ENCODE results near the gene METTL25B.

The METTL25B gene

DNA sequence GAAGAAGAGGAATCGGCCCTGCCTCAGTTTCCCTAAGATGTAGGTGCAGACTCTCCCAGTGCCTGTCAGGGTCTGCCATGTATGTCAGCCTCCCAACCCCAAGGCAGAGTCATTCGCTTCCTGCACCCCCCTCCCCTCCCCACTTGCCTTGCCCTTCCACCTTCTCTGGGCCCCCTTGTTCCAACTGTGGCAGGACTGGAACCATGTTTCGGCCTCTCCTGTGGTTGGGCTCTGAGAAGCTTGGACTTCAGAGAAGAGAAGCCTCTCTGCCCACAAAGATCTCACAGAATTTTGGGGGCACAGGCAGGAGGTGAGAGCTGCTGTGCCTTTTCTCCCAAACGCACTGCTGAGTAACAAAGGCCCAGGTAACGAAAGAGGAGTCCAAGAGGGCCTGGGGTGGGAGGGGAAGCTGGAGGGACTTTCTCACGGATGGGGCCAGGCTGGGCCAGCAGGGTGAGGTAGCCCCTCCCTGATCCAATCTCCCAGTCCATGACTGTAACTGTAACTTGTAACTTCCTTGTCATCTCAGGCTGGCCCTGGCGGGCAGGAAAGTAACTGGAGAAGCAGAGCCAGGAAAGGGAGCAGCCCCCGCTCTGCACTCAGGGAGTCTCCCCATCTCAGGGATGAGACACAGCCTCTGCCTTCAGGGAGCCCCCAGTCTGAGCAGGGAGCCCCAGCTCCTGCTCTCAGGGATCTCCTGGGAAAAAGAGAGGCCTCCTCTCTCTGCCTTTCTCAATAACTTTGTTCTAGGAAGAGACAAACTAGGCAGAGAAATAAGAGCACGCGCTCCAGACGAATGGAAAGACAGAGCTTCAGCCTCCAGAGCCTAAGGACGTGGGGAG lies 34.2 kb upstream of the METTL25B start:
- TF ChIP-seq, protein P1, sequence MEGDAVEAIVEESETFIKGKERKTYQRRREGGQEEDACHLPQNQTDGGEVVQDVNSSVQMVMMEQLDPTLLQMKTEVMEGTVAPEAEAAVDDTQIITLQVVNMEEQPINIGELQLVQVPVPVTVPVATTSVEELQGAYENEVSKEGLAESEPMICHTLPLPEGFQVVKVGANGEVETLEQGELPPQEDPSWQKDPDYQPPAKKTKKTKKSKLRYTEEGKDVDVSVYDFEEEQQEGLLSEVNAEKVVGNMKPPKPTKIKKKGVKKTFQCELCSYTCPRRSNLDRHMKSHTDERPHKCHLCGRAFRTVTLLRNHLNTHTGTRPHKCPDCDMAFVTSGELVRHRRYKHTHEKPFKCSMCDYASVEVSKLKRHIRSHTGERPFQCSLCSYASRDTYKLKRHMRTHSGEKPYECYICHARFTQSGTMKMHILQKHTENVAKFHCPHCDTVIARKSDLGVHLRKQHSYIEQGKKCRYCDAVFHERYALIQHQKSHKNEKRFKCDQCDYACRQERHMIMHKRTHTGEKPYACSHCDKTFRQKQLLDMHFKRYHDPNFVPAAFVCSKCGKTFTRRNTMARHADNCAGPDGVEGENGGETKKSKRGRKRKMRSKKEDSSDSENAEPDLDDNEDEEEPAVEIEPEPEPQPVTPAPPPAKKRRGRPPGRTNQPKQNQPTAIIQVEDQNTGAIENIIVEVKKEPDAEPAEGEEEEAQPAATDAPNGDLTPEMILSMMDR (IDR thresholded peaks at IDR 0.05): no peak

DNA sequence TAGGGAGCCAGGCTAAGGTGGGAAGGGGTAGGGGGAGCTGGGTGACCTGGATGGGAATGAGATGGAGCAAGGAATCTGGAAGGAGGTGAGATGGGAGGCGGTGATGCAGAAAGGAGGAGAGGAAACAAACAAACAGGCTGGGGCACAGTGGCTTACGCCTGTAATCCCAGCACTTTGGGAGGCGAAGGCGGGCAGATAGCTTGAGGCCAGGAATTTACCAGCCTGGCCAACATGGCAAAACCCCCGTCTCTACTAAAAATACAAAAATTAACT lies 33.6 kb upstream of the METTL25B start:
- TF ChIP-seq, protein P1 (IDR thresholded peaks at IDR 0.05): no peak

DNA sequence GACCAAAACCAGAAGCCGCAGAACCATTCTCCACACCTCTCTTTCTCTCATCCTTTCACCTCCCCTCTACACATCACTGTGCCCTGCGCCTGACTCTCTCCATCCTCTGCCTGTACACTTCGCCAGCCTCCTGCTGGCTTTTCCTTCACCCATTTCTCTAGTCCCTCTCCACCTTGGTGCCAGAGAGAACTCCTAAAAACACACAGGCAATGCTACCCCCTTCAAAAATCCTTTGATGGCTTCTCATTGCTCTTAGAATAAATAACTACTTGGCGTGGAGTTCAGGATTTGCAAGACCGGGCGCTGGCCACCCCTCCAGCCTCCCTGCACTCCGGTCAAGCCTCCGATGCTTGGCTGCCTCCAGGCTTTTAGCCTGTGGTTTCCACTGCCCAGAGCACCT lies 31.5 kb upstream of the METTL25B start:
- TF ChIP-seq, protein P1 (IDR thresholded peaks at IDR 0.05): no peak

DNA sequence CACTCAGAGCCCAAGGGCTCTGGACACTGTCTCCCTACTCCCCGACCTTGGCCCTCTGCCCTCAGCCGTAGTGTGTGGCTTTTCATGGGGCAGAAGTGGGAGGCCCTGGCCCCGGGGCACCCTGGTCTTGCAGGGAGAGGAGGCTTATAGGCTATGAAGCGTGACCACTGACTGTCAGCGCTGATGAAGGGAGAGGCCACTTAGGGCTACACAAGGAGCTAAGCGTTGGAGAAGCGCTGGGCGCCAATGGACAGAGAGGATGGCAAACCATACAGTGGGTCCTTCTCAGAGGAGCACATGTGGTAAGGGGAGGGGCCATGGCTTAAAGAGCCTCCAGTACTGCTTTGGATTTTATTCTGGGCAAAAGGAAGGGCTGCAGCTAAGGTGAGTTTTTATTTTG lies 30.8 kb upstream of the METTL25B start:
- TF ChIP-seq, protein P1 (IDR thresholded peaks at IDR 0.05): no peak

DNA sequence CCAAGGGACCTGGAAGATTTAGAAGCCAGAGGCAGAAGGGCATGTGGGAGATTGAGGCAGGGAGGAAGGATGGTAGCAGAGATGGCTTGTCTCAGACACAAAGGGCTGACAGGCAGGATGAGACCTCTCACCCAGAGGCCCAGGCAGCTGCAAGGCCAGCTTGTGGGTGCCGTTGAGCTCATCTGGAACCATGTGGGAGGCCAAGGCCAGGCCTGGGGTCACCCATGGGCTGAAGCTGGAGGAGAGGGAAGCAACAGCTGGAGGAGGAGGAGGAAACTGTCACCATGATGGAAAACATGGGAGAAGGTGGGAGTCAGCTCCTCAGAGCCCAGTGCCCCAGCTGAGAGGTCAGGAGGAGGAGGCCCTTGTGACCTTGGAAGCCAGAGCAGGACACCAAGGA lies 29.3 kb upstream of the METTL25B start:
- TF ChIP-seq, protein P1 (IDR thresholded peaks at IDR 0.05): no peak

DNA sequence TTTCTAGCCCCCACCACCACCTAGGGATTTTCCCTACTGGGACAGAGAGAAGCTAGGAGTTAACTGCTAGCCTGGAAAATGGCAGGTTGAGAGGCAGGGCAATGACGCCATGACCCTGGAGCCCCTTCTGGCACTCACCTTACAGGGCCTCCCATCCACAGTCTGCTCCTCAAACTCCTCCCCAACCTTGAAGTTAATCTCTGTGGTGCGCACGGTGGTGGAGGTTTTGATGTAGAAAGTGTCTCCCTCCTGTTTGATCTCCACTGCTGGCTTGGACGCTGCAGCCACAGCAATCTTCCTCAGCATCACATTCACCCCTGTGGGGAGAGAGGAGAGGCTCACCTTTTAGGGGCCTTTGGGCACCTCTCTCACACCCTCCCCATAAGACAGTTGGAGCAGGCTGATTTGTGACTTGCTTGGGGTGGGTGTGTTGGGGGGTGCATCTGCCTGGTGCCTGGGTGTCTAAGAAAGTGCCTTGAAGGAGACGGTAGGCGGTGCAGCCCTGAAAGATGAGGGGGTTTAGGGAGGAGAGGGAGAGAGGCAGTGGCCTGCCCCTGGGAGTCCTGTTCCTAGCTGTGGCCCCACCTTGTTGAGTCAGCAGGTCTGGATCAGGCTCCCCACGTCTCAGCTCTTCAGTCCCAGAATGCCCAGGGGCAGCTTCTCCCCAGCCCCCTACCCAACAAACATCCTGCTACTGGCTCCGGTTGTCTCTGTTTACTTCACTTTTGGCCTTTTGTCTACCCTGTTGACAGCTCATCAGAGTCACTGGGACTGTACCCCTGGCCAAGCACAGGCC lies 27.3 kb upstream of the METTL25B start:
- TF ChIP-seq, protein P1 (IDR thresholded peaks at IDR 0.05): no peak

DNA sequence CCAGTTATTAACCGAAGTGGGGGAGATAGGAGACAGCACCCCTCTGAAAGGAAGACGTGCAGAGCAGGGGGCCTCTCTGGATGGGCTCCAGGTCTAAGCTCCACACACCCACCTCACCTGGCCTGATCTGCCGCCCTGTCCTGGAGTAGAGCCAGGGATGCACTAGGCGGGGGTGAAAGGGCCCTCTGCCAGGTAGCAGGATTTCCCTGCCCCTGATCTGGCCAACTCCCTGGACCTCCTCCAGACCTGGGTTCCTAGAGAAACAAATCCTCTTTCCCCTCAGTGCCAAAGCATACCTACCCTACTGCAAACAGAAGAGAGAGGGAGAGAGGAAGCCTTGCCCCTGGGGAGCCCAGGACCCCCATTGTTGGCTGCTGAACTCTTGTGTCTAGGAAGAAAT lies 24.9 kb upstream of the METTL25B start:
- TF ChIP-seq, protein P1 (IDR thresholded peaks at IDR 0.05): no peak
